GM19099 (cell line): Measurements from ENCODE around the gene IQSEC1.

Source experiments
- POLR2A ChIP-seq: IDR thresholded peaks from 3 replicates; pipeline ENCODE4 v1.6.1; 2011; ENCODE audit warnings: low read depth; ENCODE audit not compliant: insufficient read length; ENCODE audit errors: extremely low read depth

Gene IQSEC1

GRCh38 chr3:12948891-12949711 lies 124.1 kb downstream of the IQSEC1 start:
- TF ChIP-seq POLR2A: no peak

DNA sequence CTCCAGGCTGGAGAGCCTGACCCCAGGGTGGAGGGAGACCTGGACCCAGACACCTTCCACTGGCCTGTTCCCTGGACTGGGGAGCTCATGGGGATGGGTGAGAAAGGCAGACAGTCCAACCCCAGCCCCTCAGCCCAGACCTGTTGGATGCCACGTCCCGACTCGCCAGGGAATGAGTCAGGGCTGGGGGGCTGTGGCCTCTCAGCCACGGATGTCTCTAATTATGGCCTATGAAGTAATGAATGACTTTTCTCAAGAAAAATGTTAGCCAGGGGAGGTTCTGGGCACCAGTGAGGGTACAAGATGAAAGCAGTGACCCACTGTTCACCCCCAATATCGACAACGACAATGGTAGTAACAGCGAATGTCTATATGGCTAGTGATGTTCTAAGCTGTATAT lies 124.9 kb downstream of the IQSEC1 start:
- no peak for TF ChIP-seq POLR2A

DNA sequence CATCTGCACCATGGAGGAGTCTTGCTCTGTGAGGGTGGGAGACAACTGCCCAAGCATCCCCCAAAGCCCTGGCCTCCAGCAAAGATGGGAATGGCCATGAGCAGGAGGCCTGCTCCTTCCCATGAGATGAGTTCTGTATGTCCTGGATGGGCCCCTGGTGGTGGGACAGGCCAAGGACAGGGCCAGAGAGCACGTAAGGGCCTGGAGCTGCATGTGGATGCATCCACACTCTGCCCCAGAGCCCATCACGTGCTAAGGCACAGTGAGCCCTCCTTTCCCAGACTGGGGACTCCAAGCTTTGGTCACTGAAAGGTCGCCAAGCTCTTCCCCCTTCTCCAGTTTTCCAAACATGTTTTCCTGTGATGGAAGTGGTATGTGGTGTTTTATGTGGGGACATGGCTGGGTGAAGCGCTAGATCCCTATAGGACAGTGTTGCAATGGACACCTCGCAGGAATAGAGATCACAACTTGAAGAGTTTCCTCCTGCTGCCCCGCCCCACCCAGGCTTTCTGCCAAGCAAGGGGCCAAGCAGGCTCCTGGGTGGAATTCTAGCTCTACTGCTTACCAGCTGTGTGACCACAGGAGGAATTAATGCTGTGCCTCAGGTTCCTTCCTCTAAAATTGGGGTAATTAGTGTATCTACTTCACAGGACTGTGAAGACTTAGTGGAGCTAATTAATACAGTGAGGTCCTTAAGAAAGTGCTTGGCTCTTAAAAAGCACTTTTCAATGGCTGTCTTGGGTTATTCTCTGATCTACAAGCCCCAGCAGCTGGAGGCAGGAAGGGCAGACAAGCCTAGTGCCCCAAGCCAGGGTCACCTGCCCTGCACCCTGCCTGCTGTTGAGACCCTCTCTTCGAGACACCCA lies 125.5 kb downstream of the IQSEC1 start:
- TF ChIP-seq POLR2A: no peak

- no peak for TF ChIP-seq POLR2A
Measured at GRCh38 chr3:12946649-12947316, 126.4 kb downstream of the IQSEC1 start.

DNA sequence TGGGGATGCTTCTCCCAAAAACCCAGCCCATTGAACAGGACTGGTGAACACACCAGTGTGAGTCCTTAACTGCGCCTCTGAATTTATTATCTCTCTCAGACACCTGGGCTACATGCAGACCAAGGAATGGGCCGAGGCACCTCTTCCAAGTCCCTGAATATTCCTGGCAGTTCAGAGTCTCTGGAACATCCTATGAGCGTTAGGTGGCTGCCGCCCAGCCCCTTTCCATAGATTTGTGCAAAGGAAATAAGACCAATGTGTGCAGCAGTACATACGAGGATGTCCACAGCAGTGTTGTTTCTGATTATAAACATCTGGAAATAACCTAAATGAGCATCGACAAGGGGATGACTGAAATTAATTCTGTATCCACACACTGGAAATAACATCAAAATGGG lies 127.0 kb downstream of the IQSEC1 start:
- no peak for TF ChIP-seq POLR2A

GRCh38 chr3:12944849-12945248 lies 128.4 kb downstream of the IQSEC1 start:
- no peak for TF ChIP-seq POLR2A

DNA sequence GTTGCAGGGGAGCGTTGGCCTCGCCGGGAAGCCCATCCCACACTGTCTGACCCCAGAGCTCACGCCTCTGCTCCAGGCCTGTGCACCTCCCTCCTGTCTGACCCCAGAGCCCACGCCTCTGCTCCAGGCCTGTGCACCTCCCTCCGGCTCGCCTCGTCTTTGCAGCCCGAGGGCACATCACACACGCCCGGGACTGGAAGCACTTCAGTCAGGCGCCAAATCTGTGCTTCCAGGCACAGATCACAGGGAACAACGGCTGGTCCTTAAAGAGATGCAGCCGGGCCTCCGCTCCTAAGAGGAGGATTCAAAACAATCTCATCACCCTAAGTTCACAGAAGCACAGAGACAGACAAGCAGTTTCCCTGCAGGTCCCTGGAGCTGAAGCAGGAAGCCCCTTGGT lies 128.8 kb downstream of the IQSEC1 start:
- TF ChIP-seq POLR2A: no peak

DNA sequence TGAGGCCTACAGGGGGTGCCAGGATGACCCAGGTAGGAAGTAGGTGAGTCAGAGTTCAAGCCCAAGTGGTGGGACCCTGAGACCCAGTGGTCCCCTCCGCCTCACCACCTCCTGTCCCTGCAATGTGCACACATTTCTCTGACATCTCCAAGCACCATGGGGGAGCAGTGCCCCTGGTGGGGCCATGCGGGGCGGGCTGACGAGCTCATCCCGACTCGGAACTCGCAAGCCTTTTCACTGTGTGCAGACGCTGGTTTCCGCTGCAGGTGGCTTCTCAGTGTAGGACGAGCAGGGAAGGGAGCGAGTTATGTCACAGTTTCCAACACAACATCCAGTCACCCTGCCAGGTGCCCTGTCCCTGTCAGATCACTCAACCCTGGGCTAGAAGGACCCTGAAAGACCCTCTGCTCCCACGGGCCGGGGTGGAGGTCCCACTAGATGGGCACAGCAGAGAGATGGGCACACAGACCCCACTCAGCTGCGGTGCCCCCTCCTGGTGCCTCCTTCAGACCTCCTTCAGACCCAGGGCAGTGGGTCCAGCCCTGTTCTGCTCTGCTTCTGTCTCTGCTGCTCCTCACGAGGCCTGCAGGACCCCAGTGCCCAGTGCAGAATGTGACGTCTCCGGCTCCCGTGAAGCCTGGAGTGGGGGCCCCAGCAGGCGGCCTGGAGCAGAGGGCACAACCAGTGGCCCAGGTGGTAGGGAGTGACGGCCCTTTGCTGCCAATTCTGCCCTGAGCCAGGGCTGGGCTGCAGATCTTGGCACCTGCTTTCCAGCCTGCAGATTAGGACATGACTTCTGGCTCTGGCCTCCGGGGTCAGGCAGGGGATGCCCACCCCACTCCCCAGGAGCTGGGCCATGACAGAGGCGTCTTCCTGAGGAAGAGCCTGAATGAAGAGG lies 129.9 kb downstream of the IQSEC1 start:
- TF ChIP-seq POLR2A: no peak

DNA sequence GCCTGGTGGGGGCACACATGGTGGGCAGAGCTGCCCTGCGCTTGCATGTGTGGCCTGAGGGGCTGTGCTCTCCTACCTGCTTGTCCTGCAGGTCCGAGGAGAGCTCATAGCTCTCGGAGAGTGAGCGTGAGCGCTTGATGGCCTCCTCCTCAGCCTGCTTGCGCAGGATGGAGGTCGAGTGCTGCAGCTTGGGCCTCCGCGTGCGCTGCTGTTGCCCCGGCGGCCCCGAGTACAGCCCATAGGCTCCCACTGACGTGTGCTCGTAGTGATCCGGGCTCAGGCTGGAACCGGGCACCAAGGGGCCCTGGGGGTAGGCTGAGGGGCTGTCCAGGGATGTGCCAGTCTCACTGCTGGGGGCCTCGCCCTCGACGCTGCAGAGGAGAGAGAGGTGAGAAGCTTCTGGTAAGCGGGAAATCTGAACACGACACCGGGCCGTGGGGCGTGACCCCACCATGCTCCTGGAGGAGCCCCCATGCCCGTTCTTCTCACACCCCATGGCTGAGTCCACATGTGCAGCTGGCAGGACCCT lies 131.7 kb downstream of the IQSEC1 start:
- no peak for TF ChIP-seq POLR2A

DNA sequence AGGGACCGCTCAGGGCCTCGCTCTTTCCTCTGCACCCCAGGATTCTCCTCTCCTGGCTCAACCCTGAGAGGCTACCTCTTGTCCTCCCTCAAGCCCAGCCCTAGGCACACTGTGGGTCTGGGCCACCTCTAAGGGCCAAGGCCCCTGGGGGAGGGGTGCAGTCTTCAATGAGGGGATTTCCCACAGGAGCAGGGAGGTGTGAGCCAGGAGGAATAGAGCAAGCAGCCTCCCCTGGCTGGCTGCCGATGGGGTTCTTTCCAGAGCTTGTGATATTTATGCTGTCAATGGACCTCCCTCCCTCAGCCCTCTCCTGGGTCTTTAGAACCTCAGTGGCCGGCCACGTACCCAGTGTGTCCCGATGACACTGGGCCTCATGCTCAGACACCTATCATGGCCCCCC lies 132.4 kb downstream of the IQSEC1 start:
- no peak for TF ChIP-seq POLR2A

GRCh38 chr3:12939137-12939536 lies 134.1 kb downstream of the IQSEC1 start:
- no peak for TF ChIP-seq POLR2A

DNA sequence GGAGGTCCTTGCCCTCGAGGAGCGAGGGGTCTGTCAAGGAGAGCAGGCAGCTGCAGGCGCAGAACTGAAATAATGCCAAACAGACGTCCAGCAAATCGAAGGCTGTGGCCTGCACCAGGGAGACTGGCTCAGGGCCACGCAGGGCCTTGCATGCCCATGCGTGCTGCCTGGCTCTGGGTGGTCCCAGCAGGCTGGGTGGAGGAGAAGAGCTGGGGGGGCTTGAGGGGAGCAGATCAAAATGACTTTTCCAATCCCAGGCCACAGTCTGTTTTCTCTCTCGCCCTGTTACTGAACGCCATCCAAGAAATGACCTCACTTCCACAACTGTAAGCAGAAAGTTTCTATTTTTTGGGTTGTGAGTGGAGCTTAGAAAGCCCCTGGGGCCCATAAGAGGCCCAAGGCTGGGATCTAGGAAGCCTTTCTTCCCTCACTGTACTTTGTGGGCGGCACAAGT lies 134.9 kb downstream of the IQSEC1 start:
- no peak for TF ChIP-seq POLR2A

GRCh38 chr3:12935861-12936830 lies 137.1 kb downstream of the IQSEC1 start:
- TF ChIP-seq POLR2A: no peak

DNA sequence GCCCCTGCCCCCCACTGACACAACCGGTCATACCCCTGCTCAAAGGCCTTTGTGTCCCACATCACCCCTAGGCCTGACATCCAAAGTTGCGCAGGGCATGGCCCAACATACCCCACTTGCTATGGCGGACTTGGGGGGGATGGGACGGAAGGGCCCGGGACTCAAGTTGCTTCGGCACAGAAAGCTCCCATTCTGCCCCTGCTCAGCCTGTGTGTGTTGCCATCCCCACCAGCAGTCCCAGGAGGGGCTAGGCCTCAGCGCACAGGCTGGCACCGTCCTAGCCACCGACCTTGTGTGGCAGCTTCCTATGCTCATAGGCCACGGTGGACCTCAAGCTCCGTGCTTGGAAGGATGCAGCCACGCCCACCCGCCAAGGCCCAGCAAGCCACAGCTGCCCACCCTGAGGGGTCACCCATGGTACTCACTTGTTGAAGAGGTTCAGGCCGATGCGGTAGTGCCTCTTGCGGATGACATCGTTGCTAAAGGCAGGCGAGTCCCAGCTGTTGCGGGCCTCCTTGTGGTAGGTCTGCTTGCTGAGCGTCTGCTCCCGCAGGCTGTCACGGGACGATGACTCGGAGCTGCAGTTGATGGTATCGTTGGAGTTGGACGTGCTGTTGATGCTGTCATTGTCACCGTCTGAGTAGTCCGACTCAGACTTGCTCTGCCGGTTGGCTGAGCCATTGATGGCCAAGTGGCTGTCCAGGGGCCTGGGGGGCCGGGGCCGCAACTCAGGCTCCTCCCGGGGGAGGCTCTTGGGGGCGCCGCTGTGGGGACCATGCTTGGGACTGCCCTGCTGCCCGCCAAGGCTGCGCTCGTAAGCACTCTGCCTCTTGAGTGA lies 138.0 kb downstream of the IQSEC1 start:
- TF ChIP-seq POLR2A: no peak
